C1 segment of cervical spinal cord (tissue), 14 donors: ENCODE measurements around the gene IGFBP2.

ENCODE experiments used
- DNase-seq, 14 donors: peaks; one replicate each; lab custom pipeline; 2025; lab: John Stamatoyannopoulos, UW

IGFBP2 gene

GRCh38 chr2:216681683-216682082 is 48.5 kb downstream of the IGFBP2 start:
- no peak for DNase-seq

GRCh38 chr2:216683846-216684245 is 50.6 kb downstream of the IGFBP2 start:
- no peak for DNase-seq

GRCh38 chr2:216685327-216685875 is 52.2 kb downstream of the IGFBP2 start:
- no peak for DNase-seq

- no peak for DNase-seq
Measured at GRCh38 chr2:216687111-216687510, 53.9 kb downstream of the IGFBP2 start.

GRCh38 chr2:216687646-216688045 is 54.4 kb downstream of the IGFBP2 start:
- DNase-seq: no peak

- DNase-seq: no peak
Measured at GRCh38 chr2:216688731-216689340, 55.6 kb downstream of the IGFBP2 start.

GRCh38 chr2:216689397-216689796 is 56.2 kb downstream of the IGFBP2 start:
- DNase-seq: no peak

GRCh38 chr2:216690456-216690852 is 57.2 kb downstream of the IGFBP2 start:
- no peak for DNase-seq

- peak in 4 of 14 donors; percentile 14 to 82 (median 25) for DNase-seq
Measured at GRCh38 chr2:216690853-216691741, 57.9 kb downstream of the IGFBP2 start.

- DNase-seq: peak in 9 of 14 donors; percentile 16 to 91 (median 41)
Measured at GRCh38 chr2:216692636-216693413, 59.6 kb downstream of the IGFBP2 start.

GRCh38 chr2:216693414-216694080 is 60.3 kb downstream of the IGFBP2 start:
- DNase-seq: peak in 1 of 14 donors; percentile 55

GRCh38 chr2:216694082-216694825 is 61.0 kb downstream of the IGFBP2 start:
- peak in 5 of 14 donors; percentile 24 to 70 (median 37) for DNase-seq

- DNase-seq: peak in 1 of 14 donors; percentile 55
Measured at GRCh38 chr2:216694826-216695217, 61.6 kb downstream of the IGFBP2 start.

GRCh38 chr2:216695401-216695821 is 62.2 kb downstream of the IGFBP2 start, which contains the start of gene IGFBP5:
Gene IGFBP5 (minus strand): TSS chr2:216695549. CDS start chr2:216694775, 774 bp downstream.
- DNase-seq: peak in 11 of 14 donors; percentile 20 to 75 (median 57)

- DNase-seq: no peak
Measured at GRCh38 chr2:216696321-216696720, 63.1 kb downstream of the IGFBP2 start.

GRCh38 chr2:216696751-216697560 is 63.7 kb downstream of the IGFBP2 start:
- DNase-seq: peak in 1 of 14 donors; percentile 61

GRCh38 chr2:216698293-216698692 is 65.1 kb downstream of the IGFBP2 start:
- no peak for DNase-seq

- DNase-seq: peak in 5 of 14 donors; percentile 9 to 67 (median 14)
Measured at GRCh38 chr2:216698895-216699294, 65.7 kb downstream of the IGFBP2 start.

GRCh38 chr2:216700088-216700567 is 66.9 kb downstream of the IGFBP2 start:
- DNase-seq: no peak
